K562 (cell line): ENCODE measurements around the gene BCAS3. TPM values are rescaled to one million over a fixed set of nuclear protein-coding genes. Genes with fewer than 3 reads are reported as not detected.

Source experiments
- ZNF407 ChIP-seq: fragments of 450-650 bp; IDR thresholded peaks from 2 replicates; pipeline ENCODE4 v1.6.1; 2016; ENCODE audit warnings: low read depth
- polyA plus RNA-seq, 8 experiments: library from polyadenylated mRNA; depleted of rRNA in 4 of 8; stranded (reverse) in 5 of 8; unstranded in 3 of 8; fragments of >200 nt; fragmentation: Nextera tagmentation in 2 of 8; fragmentation: Illumina TruSeq in 1 of 8; extraction: Ambion mirVana in 2 of 8; extraction: Trizol in 1 of 8; gene quantifications; 2 replicates each; pipeline versions ENCODE4 v1.2.1 to v1.2.3, GENCODE V29; 2011 to 2014; ENCODE audit warnings: inconsistent platforms in 1 of 8, missing spikeins in 1 of 8
- total RNA-seq, 7 experiments: library from RNA; depleted of rRNA in 6 of 7; stranded (reverse); fragments of >200 nt in 6 of 7; fragmentation: Illumina TruSeq in 2 of 7; extraction: Trizol in 2 of 7; gene quantifications; 2 replicates each; pipeline versions ENCODE4 v1.2.1 to v1.2.3, GENCODE V29; 2011 to 2021; ENCODE audit warnings: low replicate concordance in 1 of 7
- TF ChIP-seq, protein P1 (sequence below): sonication (generic); formaldehyde crosslinking; IDR thresholded peaks from 2 replicates; pipeline ENCODE4 v1.8.1; 2023; ENCODE audit warnings: mild to moderate bottlenecking, missing genetic modification reagents
- TF ChIP-seq, protein P2 (sequence below): fragments of 450-650 bp; formaldehyde crosslinking; IDR thresholded peaks from 2 replicates; pipeline ENCODE4 v1.4.0; 2022; ENCODE audit warnings: missing genetic modification characterization

BCAS3 gene
- total and polyA plus RNA-seq, 9 of the 15 experiments (the other 6 are each of a cell fraction or from before 2014, with no cell fraction given) = 1.9 to 5.5 (median 3.5) TPM

- TF ChIP-seq ZNF407 = no peak
- TF ChIP-seq, protein P1, sequence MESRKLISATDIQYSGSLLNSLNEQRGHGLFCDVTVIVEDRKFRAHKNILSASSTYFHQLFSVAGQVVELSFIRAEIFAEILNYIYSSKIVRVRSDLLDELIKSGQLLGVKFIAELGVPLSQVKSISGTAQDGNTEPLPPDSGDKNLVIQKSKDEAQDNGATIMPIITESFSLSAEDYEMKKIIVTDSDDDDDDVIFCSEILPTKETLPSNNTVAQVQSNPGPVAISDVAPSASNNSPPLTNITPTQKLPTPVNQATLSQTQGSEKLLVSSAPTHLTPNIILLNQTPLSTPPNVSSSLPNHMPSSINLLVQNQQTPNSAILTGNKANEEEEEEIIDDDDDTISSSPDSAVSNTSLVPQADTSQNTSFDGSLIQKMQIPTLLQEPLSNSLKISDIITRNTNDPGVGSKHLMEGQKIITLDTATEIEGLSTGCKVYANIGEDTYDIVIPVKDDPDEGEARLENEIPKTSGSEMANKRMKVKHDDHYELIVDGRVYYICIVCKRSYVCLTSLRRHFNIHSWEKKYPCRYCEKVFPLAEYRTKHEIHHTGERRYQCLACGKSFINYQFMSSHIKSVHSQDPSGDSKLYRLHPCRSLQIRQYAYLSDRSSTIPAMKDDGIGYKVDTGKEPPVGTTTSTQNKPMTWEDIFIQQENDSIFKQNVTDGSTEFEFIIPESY (CRISPR knock-in tag) = no peak
- TF ChIP-seq, protein P2, sequence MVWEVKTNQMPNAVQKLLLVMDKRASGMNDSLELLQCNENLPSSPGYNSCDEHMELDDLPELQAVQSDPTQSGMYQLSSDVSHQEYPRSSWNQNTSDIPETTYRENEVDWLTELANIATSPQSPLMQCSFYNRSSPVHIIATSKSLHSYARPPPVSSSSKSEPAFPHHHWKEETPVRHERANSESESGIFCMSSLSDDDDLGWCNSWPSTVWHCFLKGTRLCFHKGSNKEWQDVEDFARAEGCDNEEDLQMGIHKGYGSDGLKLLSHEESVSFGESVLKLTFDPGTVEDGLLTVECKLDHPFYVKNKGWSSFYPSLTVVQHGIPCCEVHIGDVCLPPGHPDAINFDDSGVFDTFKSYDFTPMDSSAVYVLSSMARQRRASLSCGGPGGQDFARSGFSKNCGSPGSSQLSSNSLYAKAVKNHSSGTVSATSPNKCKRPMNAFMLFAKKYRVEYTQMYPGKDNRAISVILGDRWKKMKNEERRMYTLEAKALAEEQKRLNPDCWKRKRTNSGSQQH (CRISPR knock-in tag) = no peak
Observed at GRCh38 chr17:61076621-61077031, 399.0 kb downstream of the BCAS3 start (continued).
